CD4-positive, alpha-beta T cell (primary cell): ENCODE results near the gene NAPG. TPM values are rescaled to one million over a fixed set of nuclear protein-coding genes. Genes with fewer than 3 reads are reported as not detected.
"Not testable (repeated sequence)": the region's sequence is repeated elsewhere in the genome, so short reads cannot be mapped to it uniquely, and the experiment has no call there.

Source experiments
- ATAC-seq: fragments of 200-7000 bp; cut with Tn5 transposase; one replicate; pipeline ENCODE4 v1.10.0; 2022; ENCODE audit warnings: mild to moderate bottlenecking; ENCODE audit not compliant: poor library complexity
- CTCF ChIA-PET: fragments of 350-600 bp; sonication (Branson Sonifier 250); formaldehyde crosslinking; loops from one replicate; lab custom pipeline; 2021; ENCODE audit warnings: antibody characterized with exemption, inconsistent platforms; lab: Charles Lee
- POLR2A ChIA-PET: fragments of 350-600 bp; sonication (Branson Sonifier 250); formaldehyde crosslinking; loops from one replicate; lab custom pipeline; 2021; ENCODE audit warnings: antibody characterized with exemption, inconsistent platforms; lab: Charles Lee
- DNase-seq, 14 experiments: peaks; one replicate each; pipeline ENCODE4 v3.0.0-alpha.2; 2013 to 2020; ENCODE audit warnings: mixed read lengths in 2 of 14
- H3K27ac ChIP-seq, 2 donors: one replicate each; pipeline versions ENCODE4 v1.5.1 to v1.7.0; 2013; ENCODE audit warnings: low read length in 2 of 2, low read depth in 1 of 2, mild to moderate bottlenecking in 1 of 2
- H3K27me3 ChIP-seq, 2 experiments: 1 replicate in 1 of 2; 2 replicates in 1 of 2; pipeline versions ENCODE4 v1.6.1 to v1.7.0; 2013; ENCODE audit warnings: low read length in 2 of 2, control low read depth in 1 of 2, mild to moderate bottlenecking in 1 of 2, moderate library complexity in 1 of 2; ENCODE audit not compliant: insufficient read depth in 2 of 2, control insufficient read depth in 1 of 2
- H3K36me3 ChIP-seq: one replicate; pipeline ENCODE4 v1.6.1; 2013; ENCODE audit warnings: low read length, control low read depth; ENCODE audit not compliant: insufficient read depth
- H3K4me1 ChIP-seq: one replicate; pipeline ENCODE4 v1.6.1; 2013; ENCODE audit warnings: low read length, control low read depth; ENCODE audit not compliant: insufficient read depth
- H3K4me3 ChIP-seq: one replicate; pipeline ENCODE4 v1.5.1; 2013; ENCODE audit warnings: mild to moderate bottlenecking, low read length, moderate library complexity
- H3K9me3 ChIP-seq, 2 experiments: 1 replicate in 1 of 2; 2 replicates in 1 of 2; pipeline versions ENCODE4 v1.6.1 to v1.7.0; 2013; ENCODE audit warnings: low read length in 2 of 2, mild to moderate bottlenecking in 2 of 2, control low read depth in 1 of 2, moderate library complexity in 1 of 2; ENCODE audit not compliant: control insufficient read depth in 1 of 2, insufficient read depth in 1 of 2
- H3K27ac Mint-ChIP-seq: one replicate; pipeline ENCODE4 v1.8.0; 2020; ENCODE audit warnings: mixed read lengths
- H3K27me3 Mint-ChIP-seq: one replicate; pipeline ENCODE4 v1.8.0; 2021; ENCODE audit warnings: mixed read lengths
- H3K36me3 Mint-ChIP-seq: one replicate; pipeline ENCODE4 v1.8.0; 2021; ENCODE audit warnings: low read depth, mixed read lengths
- H3K4me1 Mint-ChIP-seq: one replicate; pipeline ENCODE4 v1.8.0; 2021; ENCODE audit warnings: low read depth, mixed read lengths
- H3K4me3 Mint-ChIP-seq: one replicate; pipeline ENCODE4 v1.8.0; 2020; ENCODE audit warnings: mild to moderate bottlenecking, mixed read lengths
- H3K9me3 Mint-ChIP-seq: one replicate; pipeline ENCODE4 v1.8.0; 2020; ENCODE audit warnings: mixed read lengths
- intact Hi-C, 2 experiments: fragments of 100-400 bp; cut with DNase I in 1 of 2; cut with micrococcal nuclease in 1 of 2; formaldehyde crosslinking; loops; one replicate each; pipeline versions ENCODE4 v1.15.1 to v1.9.0; 2023 to 2025; cut with DNase I, micrococcal nuclease
- total RNA-seq, 174 experiments: library from RNA in 2 of 174; stranded (reverse) in 2 of 174; gene quantifications; one replicate each; pipeline ENCODE4 v1.2.3 and lab custom pipeline; 2021 to 2026
- TF ChIP-seq, protein P1 (sequence below): fragments of 200-600 bp; IDR thresholded peaks from one replicate; pipeline ENCODE4 v1.8.0; 2022; ENCODE audit warnings: antibody characterized with exemption, mild to moderate bottlenecking

Gene NAPG
- total RNA-seq, 2 experiments from 2014 or later = 25.9 to 27.3 TPM

DNA sequence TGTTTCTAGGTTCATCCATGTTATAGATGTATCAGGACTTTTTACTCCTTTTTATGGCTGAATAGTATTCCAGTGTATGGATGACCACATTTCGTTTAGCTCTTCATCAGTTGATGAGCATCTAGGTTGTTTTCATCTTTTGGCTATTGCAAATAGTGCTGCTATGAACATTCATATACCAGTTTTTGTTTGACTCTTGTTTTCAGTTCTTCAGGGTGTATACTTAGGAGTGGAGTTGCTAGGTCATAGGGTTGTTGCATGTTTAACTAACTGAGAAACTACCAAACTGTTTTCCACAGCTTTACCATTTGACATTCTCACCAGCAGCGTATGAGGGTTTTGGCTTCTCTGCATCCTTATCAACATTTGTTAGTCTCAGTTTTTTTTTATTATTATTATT is 25.8 kb upstream of the NAPG start:
- intact Hi-C loops = no loop called here
- POLR2A ChIA-PET = no interaction called here
- Histone ChIP-seq H3K4me1 (no peaks in the 10 kb centered on the region), H3K9me3 (peaks cover 2 to 8% of the 10 kb centered on the region in 2 experiments), H3K27me3 (no peaks in the 10 kb centered on the region), H3K36me3 (no peaks in the 10 kb centered on the region), H3K27ac (no peak overlapping the region), H3K4me3 (no peak overlapping the region)
- no peaks in the 10 kb centered on the region for H3K9me3 Mint-ChIP-seq
- TF ChIP-seq, protein P1, sequence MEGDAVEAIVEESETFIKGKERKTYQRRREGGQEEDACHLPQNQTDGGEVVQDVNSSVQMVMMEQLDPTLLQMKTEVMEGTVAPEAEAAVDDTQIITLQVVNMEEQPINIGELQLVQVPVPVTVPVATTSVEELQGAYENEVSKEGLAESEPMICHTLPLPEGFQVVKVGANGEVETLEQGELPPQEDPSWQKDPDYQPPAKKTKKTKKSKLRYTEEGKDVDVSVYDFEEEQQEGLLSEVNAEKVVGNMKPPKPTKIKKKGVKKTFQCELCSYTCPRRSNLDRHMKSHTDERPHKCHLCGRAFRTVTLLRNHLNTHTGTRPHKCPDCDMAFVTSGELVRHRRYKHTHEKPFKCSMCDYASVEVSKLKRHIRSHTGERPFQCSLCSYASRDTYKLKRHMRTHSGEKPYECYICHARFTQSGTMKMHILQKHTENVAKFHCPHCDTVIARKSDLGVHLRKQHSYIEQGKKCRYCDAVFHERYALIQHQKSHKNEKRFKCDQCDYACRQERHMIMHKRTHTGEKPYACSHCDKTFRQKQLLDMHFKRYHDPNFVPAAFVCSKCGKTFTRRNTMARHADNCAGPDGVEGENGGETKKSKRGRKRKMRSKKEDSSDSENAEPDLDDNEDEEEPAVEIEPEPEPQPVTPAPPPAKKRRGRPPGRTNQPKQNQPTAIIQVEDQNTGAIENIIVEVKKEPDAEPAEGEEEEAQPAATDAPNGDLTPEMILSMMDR = no peak
- no peak overlapping the region for H3K27ac Mint-ChIP-seq
- no peak overlapping the region for H3K4me3 Mint-ChIP-seq
- no peak for ATAC-seq
- H3K4me1 Mint-ChIP-seq = peaks cover 6% of the 10 kb centered on the region
- DNase-seq = no peak
- H3K27me3 Mint-ChIP-seq = peaks cover 6% of the 10 kb centered on the region
- no peaks in the 10 kb centered on the region for H3K36me3 Mint-ChIP-seq
- CTCF ChIA-PET = no interaction called here

DNA sequence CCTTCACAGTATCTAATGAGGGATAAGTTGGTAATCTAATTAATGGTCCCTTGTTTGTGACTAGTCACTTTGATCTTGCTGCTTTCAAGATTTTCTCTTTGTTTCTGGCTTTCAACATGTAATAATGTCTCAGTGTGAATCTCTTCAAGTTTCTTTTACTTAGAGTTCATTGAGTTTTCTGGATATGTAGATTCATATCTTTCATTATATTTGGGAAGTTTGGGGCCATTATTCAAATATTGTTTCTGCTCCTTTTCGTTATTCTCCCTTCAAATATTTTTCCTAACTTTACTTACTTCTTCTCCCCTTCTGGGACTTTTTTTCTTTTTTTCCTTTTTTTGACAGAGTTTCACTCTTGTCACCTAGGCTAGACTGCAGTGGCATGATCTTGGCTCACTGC is 21.1 kb upstream of the NAPG start:
- Histone ChIP-seq H3K4me1 (no peaks in the 10 kb centered on the region), H3K4me3 (no peak overlapping the region), H3K9me3 (peaks cover 16 to 21% of the 10 kb centered on the region in 2 experiments), H3K27me3 (peaks cover 0 to 4% of the 10 kb centered on the region in 2 experiments), H3K27ac (no peak overlapping the region), H3K36me3 (no peaks in the 10 kb centered on the region)
- ATAC-seq (no peak), DNase-seq (no peak)
- ChIA-PET POLR2A (no interaction called here), CTCF (no interaction called here)
- Mint-ChIP-seq H3K9me3 (peaks cover 7% of the 10 kb centered on the region), H3K27me3 (peaks cover 6% of the 10 kb centered on the region), H3K4me1 (no peaks in the 10 kb centered on the region), H3K36me3 (peaks cover 5% of the 10 kb centered on the region), H3K27ac (no peak overlapping the region), H3K4me3 (no peak overlapping the region)
- TF ChIP-seq, protein P1 = no peak
- intact Hi-C loops = no loop called here

- ATAC-seq = not testable (repeated sequence)
Observed at GRCh38 chr18:10505892-10506291, 19.9 kb upstream of the NAPG start.

DNA sequence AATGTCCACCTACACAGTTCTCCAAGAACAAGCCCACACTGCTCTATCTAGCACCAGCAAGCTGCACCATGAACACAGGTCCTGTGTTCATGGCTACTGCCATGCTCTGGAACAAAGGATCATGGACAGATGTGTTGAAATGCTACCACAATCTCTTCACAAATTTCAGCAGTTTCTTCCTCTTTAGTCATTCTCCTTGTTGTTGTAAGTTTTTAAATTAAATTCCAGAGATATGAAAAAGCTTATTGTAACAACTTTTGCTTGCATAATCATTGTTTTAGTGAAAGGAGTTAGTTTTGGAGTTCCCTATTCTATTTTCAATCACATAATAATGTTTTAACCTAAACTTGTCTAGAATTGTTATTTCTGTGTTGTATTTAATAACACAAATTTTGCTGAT is 17.2 kb upstream of the NAPG start:
- Histone ChIP-seq H3K4me3 (no peak overlapping the region), H3K27me3 (peaks cover 4 to 10% of the 10 kb centered on the region in 2 experiments), H3K4me1 (no peaks in the 10 kb centered on the region), H3K9me3 (peaks cover 16 to 21% of the 10 kb centered on the region in 2 experiments), H3K27ac (no peak overlapping the region), H3K36me3 (no peaks in the 10 kb centered on the region)
- TF ChIP-seq, protein P1 = no peak
- DNase-seq (no peak), ATAC-seq (no peak)
- intact Hi-C loops = no loop called here
- Mint-ChIP-seq H3K4me1 (no peaks in the 10 kb centered on the region), H3K4me3 (no peak overlapping the region), H3K9me3 (peaks cover 7% of the 10 kb centered on the region), H3K27me3 (peaks cover 14% of the 10 kb centered on the region), H3K36me3 (peaks cover 5% of the 10 kb centered on the region), H3K27ac (no peak overlapping the region)
- POLR2A ChIA-PET = no interaction called here
- CTCF ChIA-PET = no interaction called here

More at GRCh38 chr18:10505892-10506291, 19.9 kb upstream of the NAPG start:
- intact Hi-C loops, CTCF ChIA-PET, H3K4me1 ChIP-seq, H3K27ac Mint-ChIP-seq, H3K27ac ChIP-seq, H3K4me1 Mint-ChIP-seq, H3K4me3 ChIP-seq, H3K27me3 Mint-ChIP-seq, H3K36me3 Mint-ChIP-seq, POLR2A ChIA-PET, H3K36me3 ChIP-seq, H3K27me3 ChIP-seq, DNase-seq, H3K9me3 Mint-ChIP-seq, H3K4me3 Mint-ChIP-seq: not testable (repeated sequence)
- H3K9me3 ChIP-seq = peaks cover 16 to 21% of the 10 kb centered on the region in 2 experiments
